Measurements from ENCODE around the gene CAMTA1. TPM values are rescaled to one million over a fixed set of nuclear protein-coding genes. Genes with fewer than 3 reads are reported as not detected.

The CAMTA1 gene
- total RNA-seq, 6 experiments from 2014 or later, result 78.1 to 96.6 (median 86.1) TPM

- TF ChIP-seq CTCF (IDR thresholded peaks at IDR 0.05), result no peak
- Mint-ChIP-seq H3K27me3 (ENCODE audit: insufficient read depth) (no peaks in the 10 kb centered on the region), H3K9me3 (no peaks in the 10 kb centered on the region), H3K4me3 (no peak overlapping the region), H3K27ac (no peak overlapping the region), H3K4me1 (ENCODE audit: low read depth) (peaks cover 37% of the 10 kb centered on the region), H3K36me3 (ENCODE audit: low read depth) (no peaks in the 10 kb centered on the region; the same call in none of the 2 replicates)
- DNase-seq, result no peak
These were observed 37.5 kb downstream of the CAMTA1 start for GRCh38 chr1:6822530-6823359.

GRCh38 chr1:6823793-6824192, 38.5 kb downstream of the CAMTA1 start:
- H3K36me3 Mint-ChIP-seq (ENCODE audit: low read depth), result no peaks in the 10 kb centered on the region; the same call in none of the 2 replicates

GRCh38 chr1:6824665-6825368, 39.6 kb downstream of the CAMTA1 start:
- Mint-ChIP-seq H3K27me3 (ENCODE audit: insufficient read depth) (no peaks in the 10 kb centered on the region), H3K9me3 (no peaks in the 10 kb centered on the region), H3K4me1 (ENCODE audit: low read depth) (peaks cover 29% of the 10 kb centered on the region), H3K27ac (no peak overlapping the region), H3K4me3 (no peak overlapping the region), H3K36me3 (ENCODE audit: low read depth) (peaks cover 5% of the 10 kb centered on the region)
- no peak for DNase-seq
- TF ChIP-seq CTCF (IDR thresholded peaks at IDR 0.05), result no peak

More at GRCh38 chr1:6823793-6824192, 38.5 kb downstream of the CAMTA1 start:
- no peak overlapping the region for H3K27ac Mint-ChIP-seq
- DNase-seq, result no peak
- peaks cover 37% of the 10 kb centered on the region for H3K4me1 Mint-ChIP-seq (ENCODE audit: low read depth)
- no peaks in the 10 kb centered on the region for H3K9me3 Mint-ChIP-seq
- no peaks in the 10 kb centered on the region for H3K27me3 Mint-ChIP-seq (ENCODE audit: insufficient read depth)
- no peak overlapping the region for H3K4me3 Mint-ChIP-seq
- TF ChIP-seq CTCF (IDR thresholded peaks at IDR 0.05), result no peak

GRCh38 chr1:6825828-6826227, 40.6 kb downstream of the CAMTA1 start:
- Mint-ChIP-seq H3K4me1 (ENCODE audit: low read depth) (peaks cover 18% of the 10 kb centered on the region), H3K27me3 (ENCODE audit: insufficient read depth) (no peaks in the 10 kb centered on the region), H3K4me3 (no peak overlapping the region), H3K9me3 (no peaks in the 10 kb centered on the region), H3K36me3 (ENCODE audit: low read depth) (peaks cover 5% of the 10 kb centered on the region), H3K27ac (no peak overlapping the region)
- no peak for DNase-seq
- TF ChIP-seq CTCF (IDR thresholded peaks at IDR 0.05), result no peak

GRCh38 chr1:6827079-6827478, 41.8 kb downstream of the CAMTA1 start:
- Mint-ChIP-seq H3K36me3 (ENCODE audit: low read depth) (peaks cover 5% of the 10 kb centered on the region), H3K4me1 (ENCODE audit: low read depth) (peaks cover 21% of the 10 kb centered on the region), H3K27ac (no peak overlapping the region), H3K27me3 (ENCODE audit: insufficient read depth) (no peaks in the 10 kb centered on the region), H3K9me3 (no peaks in the 10 kb centered on the region), H3K4me3 (no peak overlapping the region)
- no peak for DNase-seq
- no peak for TF ChIP-seq CTCF (IDR thresholded peaks at IDR 0.05)
